ENCODE data around the gene EFHC1.

- TF ChIP-seq, protein P1, sequence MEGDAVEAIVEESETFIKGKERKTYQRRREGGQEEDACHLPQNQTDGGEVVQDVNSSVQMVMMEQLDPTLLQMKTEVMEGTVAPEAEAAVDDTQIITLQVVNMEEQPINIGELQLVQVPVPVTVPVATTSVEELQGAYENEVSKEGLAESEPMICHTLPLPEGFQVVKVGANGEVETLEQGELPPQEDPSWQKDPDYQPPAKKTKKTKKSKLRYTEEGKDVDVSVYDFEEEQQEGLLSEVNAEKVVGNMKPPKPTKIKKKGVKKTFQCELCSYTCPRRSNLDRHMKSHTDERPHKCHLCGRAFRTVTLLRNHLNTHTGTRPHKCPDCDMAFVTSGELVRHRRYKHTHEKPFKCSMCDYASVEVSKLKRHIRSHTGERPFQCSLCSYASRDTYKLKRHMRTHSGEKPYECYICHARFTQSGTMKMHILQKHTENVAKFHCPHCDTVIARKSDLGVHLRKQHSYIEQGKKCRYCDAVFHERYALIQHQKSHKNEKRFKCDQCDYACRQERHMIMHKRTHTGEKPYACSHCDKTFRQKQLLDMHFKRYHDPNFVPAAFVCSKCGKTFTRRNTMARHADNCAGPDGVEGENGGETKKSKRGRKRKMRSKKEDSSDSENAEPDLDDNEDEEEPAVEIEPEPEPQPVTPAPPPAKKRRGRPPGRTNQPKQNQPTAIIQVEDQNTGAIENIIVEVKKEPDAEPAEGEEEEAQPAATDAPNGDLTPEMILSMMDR (IDR thresholded peaks at IDR 0.05; ENCODE audit: low read length) = no peak
- TF ChIP-seq EZH2 (optimal IDR thresholded peaks at IDR 0.05; ENCODE audit: low read depth, low read length) = no peak
Observed at GRCh38 chr6:52503323-52503747, 83.2 kb downstream of the EFHC1 start.
